Skeletal muscle tissue (tissue), 4 donors: ENCODE results near the gene NOM1. TPM values are rescaled to one million over a fixed set of nuclear protein-coding genes. Genes with fewer than 3 reads are reported as not detected.
"Not testable (repeated sequence)": the region's sequence is repeated elsewhere in the genome, so short reads cannot be mapped to it uniquely, and the experiment has no call there.

Experiments used
- H3K27ac ChIP-seq: one replicate; pipeline ENCODE4 v1.7.0; 2013; ENCODE audit warnings: mild to moderate bottlenecking, low read depth, low read length, inconsistent platforms
- H3K27me3 ChIP-seq, 3 donors: one replicate each; pipeline ENCODE4 v1.7.0; 2013; ENCODE audit warnings: low read length in 3 of 3; ENCODE audit not compliant: control insufficient read depth in 3 of 3, insufficient read depth in 3 of 3
- H3K36me3 ChIP-seq, 3 donors: one replicate each; pipeline ENCODE4 v1.7.0; 2013; ENCODE audit warnings: low read length in 3 of 3; ENCODE audit not compliant: control insufficient read depth in 3 of 3, insufficient read depth in 3 of 3
- H3K4me1 ChIP-seq, 3 donors: one replicate each; pipeline ENCODE4 v1.7.0; 2013; ENCODE audit warnings: low read length in 3 of 3, mild to moderate bottlenecking in 3 of 3; ENCODE audit not compliant: control insufficient read depth in 3 of 3, insufficient read depth in 3 of 3
- H3K4me3 ChIP-seq, 3 donors: one replicate each; pipeline ENCODE4 v1.7.0; 2013; ENCODE audit warnings: low read length in 3 of 3
- H3K9ac ChIP-seq, 3 donors: one replicate each; pipeline ENCODE4 v1.7.0; 2013; ENCODE audit warnings: low read length in 3 of 3, mild to moderate bottlenecking in 3 of 3, moderate library complexity in 2 of 3, low read depth in 1 of 3
- H3K9me3 ChIP-seq, 3 donors: one replicate each; pipeline ENCODE4 v1.7.0; 2013; ENCODE audit warnings: low read length in 3 of 3; ENCODE audit not compliant: control insufficient read depth in 3 of 3
- total RNA-seq: library from RNA; depleted of rRNA; stranded (reverse); fragments of >200 nt; gene quantifications from one replicate; pipeline ENCODE4 v1.2.3, GENCODE V29; 2014
- donor health status: Osteomylitis.

The NOM1 gene
- total RNA-seq, 1 donor from 2014 or later: 17.2 TPM

- peaks cover 36 to 54% (median 51%) of the 10 kb centered on the region in 3 donors for H3K36me3 ChIP-seq
- not testable (repeated sequence) for H3K27ac ChIP-seq, H3K9me3 ChIP-seq, H3K4me3 ChIP-seq, H3K27me3 ChIP-seq, H3K9ac ChIP-seq
- H3K4me1 ChIP-seq: peaks cover 19 to 24% (median 24%) of the 10 kb centered on the region in 3 donors
Measured at GRCh38 chr7:156953215-156953614, 3.7 kb downstream of the NOM1 start.

- Histone ChIP-seq H3K27ac (no peak overlapping the region), H3K4me1 (peaks cover 19 to 21% (median 19%) of the 10 kb centered on the region in 3 donors), H3K27me3 (no peaks in the 10 kb centered on the region), H3K9me3 (no peaks in the 10 kb centered on the region), H3K36me3 (peaks cover 45 to 65% (median 62%) of the 10 kb centered on the region in 3 donors), H3K9ac (no peak overlapping the region), H3K4me3 (no peak overlapping the region)
Measured at GRCh38 chr7:156954941-156955340, 5.4 kb downstream of the NOM1 start.

- Histone ChIP-seq H3K4me1 (peaks cover under 1 to 5% (median 4%) of the 10 kb centered on the region in 3 donors), H3K27me3 (no peaks in the 10 kb centered on the region), H3K9ac (no peak overlapping the region), H3K36me3 (peaks cover 57 to 81% (median 79%) of the 10 kb centered on the region in 3 donors), H3K27ac (no peak overlapping the region), H3K9me3 (no peaks in the 10 kb centered on the region), H3K4me3 (no peak overlapping the region)
Measured at GRCh38 chr7:156956727-156957126, 7.2 kb downstream of the NOM1 start.

- Histone ChIP-seq H3K9ac (no peak overlapping the region), H3K27me3 (no peaks in the 10 kb centered on the region), H3K27ac (no peak overlapping the region), H3K9me3 (no peaks in the 10 kb centered on the region), H3K4me3 (no peak overlapping the region), H3K4me1 (no peaks in the 10 kb centered on the region), H3K36me3 (peaks cover 63 to 83% (median 80%) of the 10 kb centered on the region in 3 donors)
Measured at GRCh38 chr7:156962145-156962544, 12.6 kb downstream of the NOM1 start.

- Histone ChIP-seq H3K9ac (no peak overlapping the region), H3K9me3 (no peaks in the 10 kb centered on the region), H3K36me3 (peaks cover 64 to 89% (median 84%) of the 10 kb centered on the region in 3 donors), H3K4me1 (peaks cover 0 to 2% (median 0%) of the 10 kb centered on the region in 3 donors), H3K4me3 (no peak overlapping the region), H3K27me3 (no peaks in the 10 kb centered on the region), H3K27ac (no peak overlapping the region)
Measured at GRCh38 chr7:156962897-156963296, 13.4 kb downstream of the NOM1 start.

GRCh38 chr7:156963472-156963871 is 14.0 kb downstream of the NOM1 start:
- H3K4me3 ChIP-seq: no peak overlapping the region
- H3K4me1 ChIP-seq: peaks cover 0 to 6% (median 0%) of the 10 kb centered on the region in 3 donors
- H3K27me3 ChIP-seq: no peaks in the 10 kb centered on the region
- H3K9me3 ChIP-seq: no peaks in the 10 kb centered on the region
- no peak overlapping the region for H3K27ac ChIP-seq
- no peak overlapping the region for H3K9ac ChIP-seq
- peaks cover 61 to 85% (median 82%) of the 10 kb centered on the region in 3 donors for H3K36me3 ChIP-seq

GRCh38 chr7:156964971-156965370 is 15.5 kb downstream of the NOM1 start:
- no peaks in the 10 kb centered on the region for H3K27me3 ChIP-seq
- no peak overlapping the region for H3K27ac ChIP-seq
- H3K9ac ChIP-seq: no peak overlapping the region
- H3K9me3 ChIP-seq: no peaks in the 10 kb centered on the region
- H3K36me3 ChIP-seq: peaks cover 54 to 78% (median 73%) of the 10 kb centered on the region in 3 donors
- no peak overlapping the region for H3K4me3 ChIP-seq
- H3K4me1 ChIP-seq: peaks cover 8 to 13% (median 11%) of the 10 kb centered on the region in 3 donors

GRCh38 chr7:156966387-156966786 is 16.9 kb downstream of the NOM1 start:
- no peaks in the 10 kb centered on the region for H3K9me3 ChIP-seq
- no peaks in the 10 kb centered on the region for H3K27me3 ChIP-seq
- H3K27ac ChIP-seq: no peak overlapping the region
- H3K9ac ChIP-seq: no peak overlapping the region
- H3K36me3 ChIP-seq: peaks cover 42 to 65% (median 64%) of the 10 kb centered on the region in 3 donors
- H3K4me3 ChIP-seq: no peak overlapping the region
- peaks cover 11 to 22% (median 15%) of the 10 kb centered on the region in 3 donors for H3K4me1 ChIP-seq

GRCh38 chr7:156968183-156968582 is 18.7 kb downstream of the NOM1 start:
- Histone ChIP-seq H3K9ac (no peak overlapping the region), H3K27ac (no peak overlapping the region), H3K4me3 (no peak overlapping the region), H3K9me3 (no peaks in the 10 kb centered on the region), H3K27me3 (no peaks in the 10 kb centered on the region), H3K36me3 (peaks cover 34 to 55% (median 47%) of the 10 kb centered on the region in 3 donors), H3K4me1 (peaks cover 11 to 22% (median 15%) of the 10 kb centered on the region in 3 donors)

GRCh38 chr7:156969972-156970420 is 20.5 kb downstream of the NOM1 start:
- no peaks in the 10 kb centered on the region for H3K9me3 ChIP-seq
- peak overlapping the region in 2 of 3 donors; percentile 34 to 51 for H3K9ac ChIP-seq
- no peak overlapping the region for H3K4me3 ChIP-seq
- peaks cover 11 to 22% (median 15%) of the 10 kb centered on the region in 3 donors for H3K4me1 ChIP-seq
- peak overlapping the region; percentile 65 for H3K27ac ChIP-seq
- no peaks in the 10 kb centered on the region for H3K27me3 ChIP-seq
- peaks cover 22 to 41% (median 29%) of the 10 kb centered on the region in 3 donors for H3K36me3 ChIP-seq
